ENCODE data around the gene AHCY. TPM values are rescaled to one million over a fixed set of nuclear protein-coding genes. Genes with fewer than 3 reads are reported as not detected.

The AHCY gene
- total RNA-seq, 1 experiment from 2014 or later: 350 TPM

GRCh38 chr20:34260208-34260942 is 42.8 kb downstream of the AHCY start:
- no peak overlapping the region for H3K27ac ChIP-seq (ENCODE audit: low read depth, low read length)
- H3K9me2 ChIP-seq (ENCODE audit: insufficient read depth): no peaks in the 10 kb centered on the region
- no TSS peak for BruUV-seq (replicated peaks)
- H3K4me2 ChIP-seq (ENCODE audit: low read length): no peak overlapping the region
- POLR2A ChIA-PET: no interaction called here
- no peaks in the 10 kb centered on the region for H3K27me3 ChIP-seq (ENCODE audit: insufficient read depth, low read length)
- RAD21 ChIA-PET (ENCODE audit: low non-redundant PET in 1 of 2, low total read pairs in 2 of 2, uncharacterized antibody in 2 of 2, unreplicated experiment in 2 of 2): no interaction called here
- no peak for DNase-seq (ENCODE audit: low read depth, low spot score)
- intact Hi-C loops (cut with micrococcal nuclease): no loop called here
- H3K9ac ChIP-seq (ENCODE audit: low read length): no peak overlapping the region
- H2AFZ ChIP-seq (ENCODE audit: low read depth, low read length, poor library complexity, severe bottlenecking): no peak overlapping the region
- H4K20me1 ChIP-seq (ENCODE audit: insufficient read depth): no peaks in the 10 kb centered on the region
- H3K36me3 ChIP-seq (ENCODE audit: control insufficient read depth in 1 of 2, insufficient read depth in 2 of 2, low read length in 2 of 2): no peaks in the 10 kb centered on the region
- CTCF ChIA-PET: no interaction called here
- H3K79me2 ChIP-seq (ENCODE audit: insufficient read depth, low read length): no peaks in the 10 kb centered on the region
- H3K9me3 ChIP-seq (ENCODE audit: control insufficient read depth in 1 of 2, insufficient read depth in 1 of 2, low read depth in 1 of 2, low read length in 2 of 2): no peaks in the 10 kb centered on the region
- no peak for TF ChIP-seq YY1 (IDR thresholded peaks at IDR 0.05; ENCODE audit: extremely low read depth, insufficient replicate concordance, low read depth, low read length)
- ATAC-seq: no peak
- no peak overlapping the region for H3K4me3 ChIP-seq (replicated peaks in 1 of 2; ENCODE audit: low read depth in 1 of 2, low read length in 2 of 2)
- peaks cover 0 to 9% of the 10 kb centered on the region in 2 experiments; a peak in 1 of 4 replicates for H3K4me1 ChIP-seq (ENCODE audit: control insufficient read depth in 1 of 2, insufficient read depth in 2 of 2, low read length in 2 of 2)

DNA sequence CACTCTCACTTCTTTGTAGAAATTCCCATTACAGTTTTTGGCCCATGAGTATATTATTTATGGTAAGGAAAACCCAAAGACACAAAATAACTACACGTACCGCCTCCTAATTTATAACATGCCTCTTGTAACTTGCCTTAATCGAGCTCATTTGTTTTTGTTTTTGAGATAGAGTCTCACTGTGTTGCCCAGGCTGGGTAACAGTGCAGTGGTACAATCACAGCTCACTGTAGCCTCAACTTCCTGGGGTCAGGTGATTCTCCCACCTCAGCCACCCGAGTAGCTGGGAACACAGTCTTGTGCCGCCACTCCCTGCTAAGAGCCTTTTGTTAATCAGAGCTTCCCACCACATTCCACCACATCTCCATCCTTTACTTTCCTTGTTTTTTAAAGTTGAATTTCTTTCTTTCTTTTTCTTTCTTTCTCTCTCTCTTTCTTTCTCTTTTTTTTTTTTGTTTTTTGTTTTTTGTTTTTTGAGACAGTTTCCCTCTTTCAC is 46.5 kb downstream of the AHCY start:
- Histone ChIP-seq H2AFZ (ENCODE audit: low read depth, low read length, poor library complexity, severe bottlenecking) (no peak overlapping the region), H3K27me3 (ENCODE audit: insufficient read depth, low read length) (no peaks in the 10 kb centered on the region), H3K4me1 (ENCODE audit: control insufficient read depth in 1 of 2, insufficient read depth in 2 of 2, low read length in 2 of 2) (no peaks in the 10 kb centered on the region), H3K4me2 (ENCODE audit: low read length) (no peak overlapping the region), H3K27ac (ENCODE audit: low read depth, low read length) (no peak overlapping the region), H3K9ac (ENCODE audit: low read length) (no peak overlapping the region), H3K9me3 (ENCODE audit: control insufficient read depth in 1 of 2, insufficient read depth in 1 of 2, low read depth in 1 of 2, low read length in 2 of 2) (no peaks in the 10 kb centered on the region), H3K79me2 (ENCODE audit: insufficient read depth, low read length) (no peaks in the 10 kb centered on the region), H3K9me2 (ENCODE audit: insufficient read depth) (no peaks in the 10 kb centered on the region), H4K20me1 (ENCODE audit: insufficient read depth) (no peaks in the 10 kb centered on the region), H3K36me3 (ENCODE audit: control insufficient read depth in 1 of 2, insufficient read depth in 2 of 2, low read length in 2 of 2) (no peaks in the 10 kb centered on the region), H3K4me3 (replicated peaks in 1 of 2; ENCODE audit: low read depth in 1 of 2, low read length in 2 of 2) (no peak overlapping the region)
- no peak for DNase-seq (ENCODE audit: low read depth, low spot score)
- ChIA-PET POLR2A (interaction anchor here (0.6 kb wide), 1 partner anchor 1437 kb away, joined by 3 read pairs; the partner anchor contains the start of gene MAPRE1), RAD21 (ENCODE audit: low non-redundant PET in 1 of 2, low total read pairs in 2 of 2, uncharacterized antibody in 2 of 2, unreplicated experiment in 2 of 2) (interaction anchor here in 1 of 2 experiments (0.6 kb wide), 1 partner anchor 280 kb away, joined by 3 read pairs; no protein-coding TSS in a partner anchor), CTCF (interaction anchor here (0.6 to 2.4 kb wide), 5 partner anchors 10 to 513 kb away, joined by 3 to 6 read pairs (median 5); no protein-coding TSS in a partner anchor)
- no TSS peak for BruUV-seq (replicated peaks)
- TF ChIP-seq EZH2phosphoT487 (IDR thresholded peaks at IDR 0.05; ENCODE audit: borderline replicate concordance) (no peak), RAD21 (IDR thresholded peaks at IDR 0.05; ENCODE audit: low read depth) (no peak), POLR2A (IDR thresholded peaks at IDR 0.05; ENCODE audit: borderline replicate concordance, extremely low read depth, insufficient read depth, insufficient read length) (no peak), SRF (IDR thresholded peaks at IDR 0.05; ENCODE audit: low read depth) (no peak), JUND (IDR thresholded peaks at IDR 0.05) (no peak), YY1 (IDR thresholded peaks at IDR 0.05; ENCODE audit: extremely low read depth, insufficient replicate concordance, low read depth, low read length) (no peak), POLR2AphosphoS5 (IDR thresholded peaks at IDR 0.05; ENCODE audit: low read depth, low read length) (no peak), FOSL1 (IDR thresholded peaks at IDR 0.05; ENCODE audit: low read depth) (no peak), SIN3A (IDR thresholded peaks at IDR 0.05; ENCODE audit: low read depth) (no peak), EZH2 (IDR thresholded peaks at IDR 0.05) (no peak), ELF1 (IDR thresholded peaks at IDR 0.05; ENCODE audit: borderline replicate concordance, low read depth) (no peak), TCF7L2 (IDR thresholded peaks at IDR 0.05; ENCODE audit: borderline replicate concordance, extremely low read depth, insufficient read depth, insufficient read length) (no peak), CEBPB (IDR thresholded peaks at IDR 0.05; ENCODE audit: low read depth) (no peak), ZNF274 (IDR thresholded peaks at IDR 0.05; ENCODE audit: low read depth, low read length) (no peak)
- TF ChIP-seq, protein P1, sequence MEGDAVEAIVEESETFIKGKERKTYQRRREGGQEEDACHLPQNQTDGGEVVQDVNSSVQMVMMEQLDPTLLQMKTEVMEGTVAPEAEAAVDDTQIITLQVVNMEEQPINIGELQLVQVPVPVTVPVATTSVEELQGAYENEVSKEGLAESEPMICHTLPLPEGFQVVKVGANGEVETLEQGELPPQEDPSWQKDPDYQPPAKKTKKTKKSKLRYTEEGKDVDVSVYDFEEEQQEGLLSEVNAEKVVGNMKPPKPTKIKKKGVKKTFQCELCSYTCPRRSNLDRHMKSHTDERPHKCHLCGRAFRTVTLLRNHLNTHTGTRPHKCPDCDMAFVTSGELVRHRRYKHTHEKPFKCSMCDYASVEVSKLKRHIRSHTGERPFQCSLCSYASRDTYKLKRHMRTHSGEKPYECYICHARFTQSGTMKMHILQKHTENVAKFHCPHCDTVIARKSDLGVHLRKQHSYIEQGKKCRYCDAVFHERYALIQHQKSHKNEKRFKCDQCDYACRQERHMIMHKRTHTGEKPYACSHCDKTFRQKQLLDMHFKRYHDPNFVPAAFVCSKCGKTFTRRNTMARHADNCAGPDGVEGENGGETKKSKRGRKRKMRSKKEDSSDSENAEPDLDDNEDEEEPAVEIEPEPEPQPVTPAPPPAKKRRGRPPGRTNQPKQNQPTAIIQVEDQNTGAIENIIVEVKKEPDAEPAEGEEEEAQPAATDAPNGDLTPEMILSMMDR (IDR thresholded peaks at IDR 0.05 in 2 of 3, conservative IDR thresholded peaks at IDR 0.05 in 1 of 3; ENCODE audit: borderline replicate concordance in 1 of 3, insufficient read depth in 1 of 3, low read depth in 2 of 3, low read length in 2 of 3): no peak
- TF ChIP-seq, protein P2, sequence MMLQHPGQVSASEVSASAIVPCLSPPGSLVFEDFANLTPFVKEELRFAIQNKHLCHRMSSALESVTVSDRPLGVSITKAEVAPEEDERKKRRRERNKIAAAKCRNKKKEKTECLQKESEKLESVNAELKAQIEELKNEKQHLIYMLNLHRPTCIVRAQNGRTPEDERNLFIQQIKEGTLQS (IDR thresholded peaks at IDR 0.05): no peak
- TF ChIP-seq, protein P3, sequence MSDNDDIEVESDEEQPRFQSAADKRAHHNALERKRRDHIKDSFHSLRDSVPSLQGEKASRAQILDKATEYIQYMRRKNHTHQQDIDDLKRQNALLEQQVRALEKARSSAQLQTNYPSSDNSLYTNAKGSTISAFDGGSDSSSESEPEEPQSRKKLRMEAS (IDR thresholded peaks at IDR 0.05): no peak
- intact Hi-C loops (cut with micrococcal nuclease): loop anchor here (5.0 kb wide), 1 partner anchor 64 kb away; no protein-coding TSS in a partner anchor
- no peak for ATAC-seq

All from HCT116 (cell line).